T-helper 22 cell (primary cell): ENCODE measurements around the gene KCNIP2.
"Not testable (repeated sequence)": the region's sequence is repeated elsewhere in the genome, so short reads cannot be mapped to it uniquely, and the experiment has no call there.

Source experiments
- DNase-seq: peaks from one replicate; pipeline ENCODE4 v3.0.0-alpha.2; 2020; ENCODE audit warnings: low read depth

Gene KCNIP2

GRCh38 chr10:101828766-101829551, 14.6 kb downstream of the KCNIP2 start:
- no peak for DNase-seq

DNA sequence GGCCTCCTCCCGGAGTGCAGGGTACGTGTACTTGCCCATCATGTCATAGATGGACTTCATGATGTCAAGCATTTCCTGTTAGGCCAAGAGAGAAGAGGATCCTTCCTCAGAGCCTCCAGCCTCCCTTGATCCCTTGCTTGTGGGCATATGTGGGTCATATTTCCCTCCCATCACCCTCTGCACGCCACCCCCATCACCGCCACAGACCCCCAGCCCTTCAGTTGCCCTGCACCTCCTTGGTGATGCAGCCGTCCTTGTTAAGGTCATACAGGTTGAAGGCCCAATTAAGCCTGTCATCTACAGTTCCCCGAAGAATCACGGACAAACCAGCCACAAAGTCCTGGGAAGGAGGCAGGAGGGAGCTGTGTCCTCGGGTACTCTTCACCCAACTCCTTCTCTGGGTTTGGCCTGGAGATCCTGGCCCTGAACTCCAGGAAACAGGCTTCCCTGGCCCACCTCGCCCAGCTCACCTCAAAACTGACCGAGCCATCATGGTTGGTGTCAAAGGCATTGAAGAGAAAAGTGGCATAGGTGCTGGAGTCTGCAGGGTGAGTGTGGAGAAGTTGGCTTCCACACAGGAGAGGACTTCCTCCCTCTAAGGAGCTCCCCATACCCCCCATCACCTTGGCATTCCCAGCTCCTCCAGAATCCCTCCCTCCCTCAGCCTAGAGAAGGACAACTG, 15.5 kb downstream of the KCNIP2 start:
- no peak for DNase-seq

DNA sequence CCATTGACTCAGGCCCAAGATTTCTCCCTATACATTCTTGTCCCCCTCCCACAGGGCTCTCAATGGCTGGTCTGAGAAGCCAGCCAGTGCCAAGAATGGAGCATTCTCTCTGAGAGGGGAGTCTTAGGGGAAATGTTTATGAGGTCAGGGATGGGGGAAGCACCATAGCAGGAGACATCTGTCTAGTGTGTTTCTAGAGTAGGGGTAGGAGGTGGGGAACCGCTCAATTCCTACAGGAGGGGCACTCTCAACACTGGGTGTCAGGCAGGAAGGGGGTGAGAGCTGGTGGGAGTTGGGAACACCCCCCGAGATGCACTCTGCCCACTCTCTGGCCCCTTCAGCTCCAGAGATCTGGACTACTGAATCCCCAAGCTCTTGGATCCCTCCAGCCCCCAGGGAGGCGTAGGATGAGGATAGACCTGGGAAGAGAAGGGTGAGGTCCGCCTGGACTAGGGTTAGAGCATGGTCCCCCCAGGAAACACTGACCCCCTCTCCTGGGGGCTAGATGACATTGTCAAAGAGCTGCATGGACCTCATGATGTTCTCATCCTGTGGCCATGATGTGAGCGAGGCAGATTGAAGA, 16.7 kb downstream of the KCNIP2 start:
- no peak for DNase-seq

DNA sequence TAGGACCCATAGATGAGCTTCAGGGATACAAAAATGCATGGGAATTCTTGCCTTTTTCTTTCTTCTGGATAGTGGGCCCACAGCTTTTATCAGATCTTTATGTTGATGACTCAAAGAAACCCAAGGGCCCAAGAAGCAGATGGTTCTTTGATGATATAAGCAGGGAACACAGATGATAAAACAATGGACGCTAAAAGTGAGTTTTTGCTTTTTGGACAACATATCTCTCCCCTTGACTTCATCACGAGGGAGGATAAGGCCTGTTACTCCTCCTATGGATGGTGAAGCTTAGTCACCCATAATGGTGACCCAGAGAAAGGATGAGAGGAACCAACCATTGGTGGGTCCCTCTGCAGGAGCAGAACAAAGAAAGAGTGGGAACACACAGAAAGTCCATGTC, 18.9 kb downstream of the KCNIP2 start:
- DNase-seq: no peak

GRCh38 chr10:101818872-101819633, 24.5 kb downstream of the KCNIP2 start:
- peak; percentile 29 for DNase-seq

- DNase-seq: peak; percentile 99
Measured at GRCh38 chr10:101818119-101818871, 25.3 kb downstream of the KCNIP2 start, which contains the start of gene OGA. Gene OGA (minus strand): TSS chr10:101818444. CDS start chr10:101818022, 422 bp downstream.

DNA sequence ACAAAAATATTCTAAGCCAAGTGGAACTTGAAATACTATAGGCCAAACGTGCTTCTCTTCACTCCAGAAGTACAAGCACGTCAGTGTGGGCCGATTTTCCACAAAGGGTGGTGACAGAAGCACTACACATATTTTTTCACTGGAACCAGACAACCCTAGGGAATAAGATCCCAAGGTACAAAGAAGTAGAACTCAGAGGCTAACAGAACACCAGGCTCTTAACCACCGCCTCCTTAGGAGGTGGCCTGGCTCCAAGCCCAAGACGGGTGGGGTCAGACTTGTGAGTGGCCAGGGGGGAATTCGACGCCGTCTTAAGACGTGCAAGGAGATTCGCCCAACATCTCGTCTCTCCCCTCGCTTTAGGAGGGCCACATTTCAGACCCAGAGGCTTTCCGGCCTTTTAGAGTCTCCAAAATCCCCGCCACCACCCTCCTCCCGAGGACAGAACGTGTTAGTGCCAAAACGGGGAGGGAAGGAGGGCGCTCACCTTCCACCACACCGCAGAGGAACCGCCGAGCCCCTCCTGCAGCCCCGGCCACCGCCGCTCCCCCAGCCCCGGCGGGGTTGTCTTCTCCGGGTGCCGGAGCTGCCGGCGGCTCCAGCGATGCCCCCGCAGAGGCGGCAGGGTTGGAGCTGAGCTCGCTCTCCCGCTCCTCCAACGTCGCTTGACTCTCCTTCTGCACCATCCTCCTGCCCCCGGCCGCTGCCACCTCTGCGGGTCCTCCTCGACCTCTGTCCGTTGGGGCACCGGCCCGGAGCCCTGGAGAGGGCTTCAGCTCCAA, 26.1 kb downstream of the KCNIP2 start:
- DNase-seq: peak; percentile 19

DNA sequence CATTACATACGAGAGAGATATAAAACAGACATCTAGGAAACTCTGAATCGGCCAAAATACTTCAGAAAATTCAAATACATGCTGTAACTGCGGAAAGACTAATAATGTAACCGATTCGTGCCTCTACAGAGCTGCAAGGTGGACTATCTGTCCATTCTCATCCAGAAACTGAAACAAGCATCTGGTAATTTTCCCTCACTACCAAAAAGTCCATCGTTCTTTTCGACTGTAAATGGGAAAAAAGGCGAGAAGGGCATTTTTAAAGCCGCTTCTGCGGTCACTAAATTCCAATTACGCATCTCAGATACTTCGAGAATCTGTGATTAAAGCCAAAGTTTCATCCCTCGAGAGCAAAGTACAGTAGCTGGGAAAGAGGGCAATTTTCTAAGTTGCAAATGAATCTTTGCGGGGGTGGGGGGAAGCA, 26.7 kb downstream of the KCNIP2 start:
- no peak for DNase-seq

- DNase-seq: no peak
Measured at GRCh38 chr10:101816376-101816775, 27.2 kb downstream of the KCNIP2 start.

DNA sequence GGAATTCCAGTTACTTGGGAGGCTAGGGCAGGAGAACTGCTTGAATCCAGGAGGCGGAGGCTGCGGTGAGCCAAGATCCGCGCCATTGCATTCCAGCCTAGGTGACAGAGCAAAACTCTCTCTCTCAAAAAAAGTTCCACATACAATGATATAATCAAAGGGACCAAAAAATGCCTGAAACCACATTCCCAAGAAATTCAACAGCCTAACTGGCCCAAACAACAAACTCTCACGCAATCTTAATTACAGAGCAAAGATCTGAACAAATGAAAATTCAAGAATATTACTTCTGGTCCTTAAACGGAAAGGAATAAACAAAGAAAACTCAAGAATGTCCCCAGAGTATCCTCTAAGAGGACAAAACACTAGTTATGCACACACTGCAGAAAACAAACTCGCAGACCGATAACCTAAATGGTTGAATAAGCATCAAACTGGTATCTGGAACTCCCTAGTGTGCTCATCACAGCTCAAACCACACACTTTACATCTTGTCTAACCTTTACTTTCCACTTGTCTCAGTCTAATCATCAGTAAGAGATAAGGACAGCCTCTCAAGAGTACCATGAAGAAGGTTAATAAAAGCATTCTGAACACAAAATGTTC, 29.0 kb downstream of the KCNIP2 start:
- no peak for DNase-seq

DNA sequence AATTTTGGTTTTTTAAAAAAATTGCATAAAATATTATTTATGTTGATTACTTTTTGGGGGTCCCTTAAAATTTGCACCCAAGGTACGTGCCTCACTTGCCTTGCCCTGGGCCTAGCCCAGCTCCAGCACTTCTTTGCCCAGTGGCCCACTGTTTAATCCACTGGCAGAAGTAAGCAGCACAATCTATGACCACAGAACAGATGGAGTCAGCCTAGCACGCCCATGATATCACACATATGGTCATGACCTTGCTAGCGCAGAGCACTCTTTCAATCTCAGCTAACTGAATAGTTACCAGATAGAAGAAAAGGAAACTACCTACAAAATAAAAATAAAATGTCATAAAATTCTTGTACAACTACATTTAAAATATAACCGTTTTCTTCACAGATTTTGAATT, 31.0 kb downstream of the KCNIP2 start:
- no peak for DNase-seq

DNA sequence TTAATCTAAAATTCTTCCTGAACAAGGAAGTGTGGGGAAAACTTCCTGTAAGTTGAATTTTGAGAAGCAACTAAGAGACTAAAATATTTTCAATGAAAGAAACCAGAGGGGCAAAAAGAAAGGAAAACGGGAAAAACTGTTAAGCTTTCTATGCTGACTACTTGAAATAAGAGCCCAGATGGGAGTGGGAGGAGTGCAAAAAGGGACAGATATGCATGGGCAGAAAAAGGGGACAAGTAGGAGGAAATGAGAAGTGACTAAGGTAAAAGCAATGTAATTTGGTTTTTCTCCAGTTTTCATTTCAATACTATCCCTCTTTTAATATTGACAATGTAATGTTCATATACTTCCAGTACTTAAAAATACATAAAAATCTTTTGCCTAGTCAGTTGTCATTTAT, 36.4 kb downstream of the KCNIP2 start:
- no peak for DNase-seq

GRCh38 chr10:101803511-101803910, 40.1 kb downstream of the KCNIP2 start:
- no peak for DNase-seq

DNA sequence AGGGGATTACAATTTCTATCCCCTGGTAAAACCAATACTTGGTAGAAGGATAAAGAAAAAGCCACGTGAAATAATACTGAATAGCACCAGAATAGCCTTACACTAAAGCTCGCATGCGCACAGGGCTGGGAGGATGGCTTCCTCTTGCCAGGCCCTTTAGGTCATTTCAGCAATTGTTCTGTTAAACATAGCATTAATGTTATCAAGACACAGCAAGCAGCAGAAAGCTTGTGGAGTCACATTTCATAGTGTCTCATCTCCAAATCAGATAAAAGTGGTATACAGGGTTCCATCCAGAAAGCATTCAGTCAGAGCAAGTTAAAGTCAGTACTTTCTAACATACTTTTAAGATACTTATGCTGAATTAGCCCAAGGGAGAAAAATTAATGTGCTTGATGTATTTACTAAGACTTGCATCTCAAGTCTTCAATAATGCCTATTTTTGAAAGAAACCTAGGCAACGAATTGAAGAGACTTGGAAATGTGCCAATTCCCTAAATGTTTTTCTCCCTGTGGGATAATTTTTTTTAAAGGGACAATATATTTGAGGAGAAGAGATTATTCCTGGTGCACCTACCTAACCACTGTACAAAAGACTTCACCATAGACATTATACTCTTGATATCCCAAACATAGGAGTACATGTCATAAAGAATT, 46.1 kb downstream of the KCNIP2 start:
- no peak for DNase-seq

GRCh38 chr10:101793526-101793925, 50.1 kb downstream of the KCNIP2 start:
- no peak for DNase-seq

GRCh38 chr10:101789686-101790085, 53.9 kb downstream of the KCNIP2 start:
- DNase-seq: no peak

GRCh38 chr10:101789231-101789630, 54.4 kb downstream of the KCNIP2 start:
- DNase-seq: not testable (repeated sequence)

GRCh38 chr10:101785801-101786200, 57.8 kb downstream of the KCNIP2 start:
- DNase-seq: no peak

DNA sequence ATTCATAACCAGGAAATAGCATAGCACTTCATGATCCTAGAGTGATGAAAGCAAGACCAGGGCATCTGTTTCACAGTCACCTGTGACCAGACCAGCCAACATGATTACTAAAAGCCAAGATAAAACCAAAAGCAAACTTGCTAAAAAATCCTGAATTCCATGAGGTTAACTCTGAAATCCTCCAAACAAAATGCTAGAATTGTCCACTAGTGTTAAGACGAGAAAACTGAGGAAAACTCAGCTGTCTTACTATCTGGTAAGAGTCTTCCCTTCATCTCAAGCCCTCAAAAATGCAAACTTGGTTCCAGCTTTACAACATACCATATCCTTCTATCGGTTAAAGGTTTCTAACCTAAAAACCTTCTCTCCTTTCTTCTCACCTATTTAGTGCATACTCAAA, 59.0 kb downstream of the KCNIP2 start:
- DNase-seq: no peak

DNA sequence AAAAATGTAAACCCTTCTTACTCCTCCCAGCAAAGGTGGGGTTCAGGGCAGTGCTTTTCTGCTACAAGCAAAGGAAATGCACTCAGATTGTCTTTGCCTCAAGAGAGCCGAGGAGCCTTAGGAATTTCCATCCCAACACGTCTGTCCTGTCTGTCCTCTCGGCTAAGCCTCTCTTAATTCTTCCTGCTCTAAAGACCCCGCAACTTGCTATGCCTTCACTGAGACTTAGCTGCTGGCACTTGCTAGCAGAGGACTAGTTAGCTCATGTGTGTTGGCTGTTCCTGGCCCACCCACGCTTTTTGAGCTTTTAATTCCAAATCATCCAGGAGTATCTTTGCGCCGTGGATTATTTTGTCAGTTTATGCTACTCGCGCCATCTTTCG, 59.9 kb downstream of the KCNIP2 start:
- no peak for DNase-seq
